Upper lobe of left lung (tissue), 4 donors: ENCODE results near the gene PNPLA6.

Experiments used
- CTCF ChIP-seq, 6 experiments: fragments of 450-650 bp in 4 of 6; fragments of 200-600 bp in 2 of 6; sonication (generic) in 2 of 6; IDR thresholded peaks; one replicate each; pipeline ENCODE4 v1.5.1; 2016 to 2019; ENCODE audit warnings: antibody characterized with exemption in 6 of 6
- EP300 ChIP-seq, 4 donors: sonication (generic); formaldehyde crosslinking; IDR thresholded peaks; one replicate each; pipeline ENCODE4 v1.5.1; 2017; ENCODE audit warnings: antibody characterized with exemption in 4 of 4, control low read depth in 2 of 4
- POLR2AphosphoS5 ChIP-seq, 2 donors: sonication (generic); formaldehyde crosslinking; IDR thresholded peaks; one replicate each; pipeline ENCODE4 v1.5.1; 2017; ENCODE audit warnings: antibody characterized with exemption in 2 of 2

DNA sequence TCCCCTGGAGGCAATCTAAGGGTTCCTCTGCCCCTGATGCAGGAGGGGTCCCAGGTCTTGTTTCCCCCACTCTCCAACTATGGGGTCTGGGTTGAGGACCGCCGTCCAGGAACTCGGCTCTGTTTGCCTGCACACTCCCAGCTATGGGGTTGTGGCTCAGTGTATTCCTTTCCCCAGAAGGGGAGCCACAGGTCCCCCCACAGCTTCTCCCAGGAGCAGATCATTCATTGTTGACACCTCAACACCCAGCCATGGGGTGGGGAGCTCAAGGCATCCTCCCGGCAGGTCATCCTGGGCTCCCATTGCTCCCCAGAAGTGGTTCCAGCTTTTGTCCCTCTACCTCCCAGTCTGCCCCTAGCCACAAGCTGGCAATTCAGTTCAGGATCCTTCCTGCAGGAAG lies 18.6 kb upstream of the PNPLA6 start:
- TF ChIP-seq CTCF (IDR thresholded peaks at IDR 0.05) (no peak), EP300 (IDR thresholded peaks at IDR 0.05) (no peak), POLR2AphosphoS5 (IDR thresholded peaks at IDR 0.05) (no peak)
